ENCODE data around the gene RPF1. TPM values are rescaled to one million over a fixed set of nuclear protein-coding genes. Genes with fewer than 3 reads are reported as not detected.

RPF1 gene
- total and polyA plus RNA-seq, 4 experiments from 2014 or later = 41.7 to 77.1 (median 51.1) TPM

DNA sequence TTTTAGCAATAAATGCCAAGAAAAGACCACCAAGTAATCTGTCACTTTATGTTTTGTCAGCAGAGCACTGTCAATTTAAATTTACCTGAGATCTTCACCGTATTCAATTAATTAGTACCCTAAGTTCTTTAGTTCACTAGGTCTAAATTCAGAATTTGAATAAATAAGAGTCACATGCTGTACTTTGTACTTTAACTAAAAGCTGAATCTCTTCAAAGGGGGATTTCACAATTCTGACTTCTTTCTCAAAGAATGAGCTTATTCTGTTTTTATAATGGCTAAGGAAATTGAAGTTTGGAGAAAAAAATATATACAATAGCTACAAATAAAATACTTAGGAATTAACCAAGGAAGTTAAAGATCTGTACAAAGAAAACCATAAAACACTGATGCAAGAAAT, 29.4 kb downstream of the RPF1 start:
- CTCF ChIA-PET (ENCODE audit: partially characterized antibody) = interaction anchor here (1.5 kb wide), 1 partner anchor 274 kb away, joined by 3 read pairs; no protein-coding TSS in a partner anchor
- H3K9me3 Mint-ChIP-seq = peaks cover 0 to 6% (median 0%) of the 10 kb centered on the region in 8 donors
- DNase-seq = no peak
- intact Hi-C loops (cut with micrococcal nuclease) = loop anchor here (10.0 kb wide), 1 partner anchor 1196 kb away; the partner anchor contains the start of gene ZNHIT6
- H3K4me1 Mint-ChIP-seq = peaks cover 18 to 34% (median 20%) of the 10 kb centered on the region in 4 donors
- peak overlapping the region in 4 of 8 donors; percentile 1 to 75 (median 26) for H3K4me3 Mint-ChIP-seq
- peaks cover 4 to 18% of the 10 kb centered on the region in 2 donors for H3K36me3 Mint-ChIP-seq
- H3K36me3 ChIP-seq (ENCODE audit: insufficient read depth, low read length) = no peaks in the 10 kb centered on the region
- H3K27me3 Mint-ChIP-seq = no peaks in the 10 kb centered on the region
- no peaks in the 10 kb centered on the region for H3K9me3 ChIP-seq (ENCODE audit: control insufficient read depth in 1 of 2, low read length in 2 of 2)
- POLR2A ChIA-PET (ENCODE audit: partially characterized antibody) = no interaction called here
- H3K27ac Mint-ChIP-seq = peak overlapping the region in 2 of 7 donors; percentile 4 to 62
- no peak overlapping the region for H3K4me3 ChIP-seq (ENCODE audit: low read length in 2 of 2)
- no peak overlapping the region for H3K27ac ChIP-seq (ENCODE audit: low read depth, low read length)
- H3K4me1 ChIP-seq (ENCODE audit: insufficient read depth, low read length) = peaks cover 28% of the 10 kb centered on the region
- no peaks in the 10 kb centered on the region for H3K27me3 ChIP-seq (ENCODE audit: insufficient read depth, low read length)

DNA sequence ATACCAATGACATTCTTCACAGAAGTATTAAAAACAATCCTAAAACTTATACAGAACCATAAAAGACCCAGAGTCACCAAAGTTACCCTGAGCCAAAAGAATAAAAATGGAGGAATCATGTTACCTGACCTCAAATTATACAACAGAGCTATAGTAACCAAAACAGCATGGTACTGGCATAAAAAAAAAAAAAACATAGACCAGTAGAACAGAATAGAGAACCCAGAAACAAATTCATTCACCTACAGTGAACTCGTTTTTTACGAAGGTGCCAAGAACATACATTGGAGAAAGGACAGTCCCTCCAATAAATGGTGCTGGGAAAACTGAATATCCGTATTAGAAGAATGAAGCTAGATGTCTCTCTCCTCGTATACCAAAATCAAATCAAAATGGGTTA, 30.0 kb downstream of the RPF1 start:
- Histone ChIP-seq H3K4me3 (ENCODE audit: low read length in 2 of 2) (no peak overlapping the region), H3K4me1 (ENCODE audit: insufficient read depth, low read length) (peaks cover 23% of the 10 kb centered on the region), H3K36me3 (ENCODE audit: insufficient read depth, low read length) (no peaks in the 10 kb centered on the region), H3K27me3 (ENCODE audit: insufficient read depth, low read length) (no peaks in the 10 kb centered on the region), H3K9me3 (ENCODE audit: control insufficient read depth in 1 of 2, low read length in 2 of 2) (no peaks in the 10 kb centered on the region), H3K27ac (ENCODE audit: low read depth, low read length) (no peak overlapping the region)
- peak overlapping the region in 1 of 7 donors; percentile 4 for H3K27ac Mint-ChIP-seq
- H3K4me3 Mint-ChIP-seq = no peak overlapping the region
- H3K27me3 Mint-ChIP-seq = no peaks in the 10 kb centered on the region
- H3K4me1 Mint-ChIP-seq = peaks cover 13 to 28% (median 15%) of the 10 kb centered on the region in 4 donors
- CTCF ChIA-PET (ENCODE audit: partially characterized antibody) = interaction anchor here (1.5 kb wide), 1 partner anchor 273 kb away, joined by 3 read pairs; no protein-coding TSS in a partner anchor
- DNase-seq = no peak
- peaks cover 0 to 6% (median 0%) of the 10 kb centered on the region in 8 donors for H3K9me3 Mint-ChIP-seq
- intact Hi-C loops (cut with micrococcal nuclease) = loop anchor here (10.0 kb wide), 1 partner anchor 1196 kb away; the partner anchor contains the start of gene ZNHIT6
- H3K36me3 Mint-ChIP-seq = peaks cover 4 to 18% of the 10 kb centered on the region in 2 donors
- POLR2A ChIA-PET (ENCODE audit: partially characterized antibody) = no interaction called here

DNA sequence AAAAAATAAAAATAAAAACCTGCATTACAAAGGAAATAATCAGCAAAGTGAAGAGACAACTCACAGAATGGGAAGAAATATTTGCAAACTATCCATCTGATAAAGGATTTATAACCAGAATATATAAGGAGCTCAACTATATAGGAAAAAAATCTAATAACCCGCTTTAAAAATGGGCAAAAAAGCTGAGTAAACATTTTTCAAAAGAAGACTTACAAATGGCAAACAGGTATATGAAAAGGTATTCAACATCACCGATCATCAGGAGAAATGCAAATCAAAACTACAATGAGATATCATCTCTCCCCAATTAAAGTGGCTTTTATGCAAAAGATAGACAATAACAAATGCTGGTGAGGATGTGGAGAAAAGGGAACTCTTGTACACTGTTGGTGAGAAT, 31.1 kb downstream of the RPF1 start:
- H3K27me3 Mint-ChIP-seq = no peaks in the 10 kb centered on the region
- no peaks in the 10 kb centered on the region for H3K9me3 ChIP-seq (ENCODE audit: control insufficient read depth in 1 of 2, low read length in 2 of 2)
- ChIA-PET POLR2A (ENCODE audit: partially characterized antibody) (no interaction called here), CTCF (ENCODE audit: partially characterized antibody) (no interaction called here)
- no peak overlapping the region for H3K27ac ChIP-seq (ENCODE audit: low read depth, low read length)
- peaks cover 3 to 17% (median 4%) of the 10 kb centered on the region in 4 donors for H3K4me1 Mint-ChIP-seq
- H3K27me3 ChIP-seq (ENCODE audit: insufficient read depth, low read length) = no peaks in the 10 kb centered on the region
- H3K4me3 Mint-ChIP-seq = no peak overlapping the region
- H3K36me3 Mint-ChIP-seq = peaks cover 4 to 15% of the 10 kb centered on the region in 2 donors
- no peak for DNase-seq
- H3K4me1 ChIP-seq (ENCODE audit: insufficient read depth, low read length) = peaks cover 11% of the 10 kb centered on the region
- no peaks in the 10 kb centered on the region for H3K36me3 ChIP-seq (ENCODE audit: insufficient read depth, low read length)
- peak overlapping the region in 1 of 7 donors; percentile 53 for H3K27ac Mint-ChIP-seq
- H3K9me3 Mint-ChIP-seq = peaks cover 0 to 6% (median 0%) of the 10 kb centered on the region in 8 donors
- H3K4me3 ChIP-seq (ENCODE audit: low read length in 2 of 2) = no peak overlapping the region
- intact Hi-C loops (cut with micrococcal nuclease) = no loop called here

DNA sequence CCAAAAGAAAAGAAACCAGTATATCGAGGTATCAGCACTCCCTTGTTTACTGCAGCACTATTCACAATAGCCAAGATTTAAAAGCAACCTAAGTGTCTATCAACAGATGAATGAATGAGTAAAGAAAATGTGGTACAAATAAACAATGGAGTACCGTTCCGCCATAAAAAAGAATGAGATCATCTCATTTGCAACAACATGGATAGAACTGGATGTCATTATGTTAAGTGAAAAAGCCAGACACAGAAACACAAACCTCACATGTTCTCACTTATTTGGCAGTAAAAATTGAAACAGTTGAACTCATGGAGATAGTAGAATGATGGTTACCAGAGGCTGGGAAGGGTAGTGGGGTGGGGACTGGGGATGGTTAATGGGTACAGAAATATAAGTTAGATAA, 31.6 kb downstream of the RPF1 start:
- CTCF ChIA-PET (ENCODE audit: partially characterized antibody) = no interaction called here
- Mint-ChIP-seq H3K4me3 (no peak overlapping the region), H3K4me1 (peaks cover 0 to 13% (median 2%) of the 10 kb centered on the region in 4 donors), H3K27me3 (no peaks in the 10 kb centered on the region), H3K9me3 (peaks cover 0 to 6% (median 0%) of the 10 kb centered on the region in 8 donors), H3K36me3 (peaks cover 4 to 11% of the 10 kb centered on the region in 2 donors), H3K27ac (peak overlapping the region in 1 of 7 donors; percentile 3)
- Histone ChIP-seq H3K9me3 (ENCODE audit: control insufficient read depth in 1 of 2, low read length in 2 of 2) (no peaks in the 10 kb centered on the region), H3K36me3 (ENCODE audit: insufficient read depth, low read length) (no peaks in the 10 kb centered on the region), H3K27me3 (ENCODE audit: insufficient read depth, low read length) (no peaks in the 10 kb centered on the region), H3K4me3 (ENCODE audit: low read length in 2 of 2) (no peak overlapping the region), H3K27ac (ENCODE audit: low read depth, low read length) (no peak overlapping the region), H3K4me1 (ENCODE audit: insufficient read depth, low read length) (peaks cover 10% of the 10 kb centered on the region)
- intact Hi-C loops (cut with micrococcal nuclease) = no loop called here
- no peak for DNase-seq
- POLR2A ChIA-PET (ENCODE audit: partially characterized antibody) = no interaction called here

DNA sequence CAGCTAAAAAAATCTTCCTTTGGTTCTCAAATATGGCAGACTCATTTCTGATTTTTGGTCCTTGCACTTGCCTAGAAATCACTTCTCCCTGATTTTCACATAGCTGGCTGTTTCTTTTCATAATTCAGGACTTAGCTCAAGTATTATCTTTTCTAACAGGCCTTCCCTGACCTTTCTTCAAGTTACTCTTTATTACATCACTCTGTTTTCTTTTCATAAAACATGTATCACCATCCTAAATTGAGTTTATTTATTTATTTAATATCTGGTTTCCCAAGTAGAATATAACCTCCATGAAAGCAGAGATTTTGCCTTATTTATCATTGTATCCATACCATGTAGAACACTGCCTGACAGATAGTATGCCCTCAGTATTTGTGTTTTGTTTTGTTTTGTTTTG, 45.5 kb downstream of the RPF1 start:
- Histone ChIP-seq H3K36me3 (ENCODE audit: insufficient read depth, low read length) (no peaks in the 10 kb centered on the region), H3K4me3 (ENCODE audit: low read length in 2 of 2) (no peak overlapping the region), H3K27me3 (ENCODE audit: insufficient read depth, low read length) (no peaks in the 10 kb centered on the region), H3K27ac (ENCODE audit: low read depth, low read length) (no peak overlapping the region), H3K9me3 (ENCODE audit: control insufficient read depth in 1 of 2, low read length in 2 of 2) (no peaks in the 10 kb centered on the region), H3K4me1 (ENCODE audit: insufficient read depth, low read length) (no peaks in the 10 kb centered on the region)
- H3K4me3 Mint-ChIP-seq = no peak overlapping the region
- no peaks in the 10 kb centered on the region for H3K4me1 Mint-ChIP-seq
- CTCF ChIA-PET (ENCODE audit: partially characterized antibody) = no interaction called here
- peaks cover 0 to 9% of the 10 kb centered on the region in 2 donors for H3K36me3 Mint-ChIP-seq
- intact Hi-C loops (cut with micrococcal nuclease) = no loop called here
- DNase-seq = no peak
- H3K9me3 Mint-ChIP-seq = peaks cover 0 to 2% (median 0%) of the 10 kb centered on the region in 8 donors
- no peak overlapping the region for H3K27ac Mint-ChIP-seq
- POLR2A ChIA-PET (ENCODE audit: partially characterized antibody) = no interaction called here
- no peaks in the 10 kb centered on the region for H3K27me3 Mint-ChIP-seq

DNA sequence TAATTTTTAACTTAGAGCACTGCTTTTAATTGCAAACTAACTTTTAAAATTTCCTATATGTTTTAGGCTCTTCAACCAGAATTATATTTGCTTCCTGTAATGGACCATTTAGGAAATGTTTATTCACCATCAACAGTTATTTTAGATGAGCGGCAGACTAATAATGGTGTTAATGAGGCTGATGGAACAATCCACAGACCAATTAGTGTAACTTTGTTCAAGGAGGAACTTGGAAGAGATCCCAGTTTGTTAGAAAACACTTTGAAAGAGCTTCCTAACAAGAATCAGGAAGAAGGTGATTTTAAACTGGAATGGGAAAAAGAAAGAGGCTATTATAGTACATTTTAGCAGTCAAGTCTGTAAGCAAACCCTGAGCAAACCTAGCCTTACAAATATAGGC, 46.7 kb downstream of the RPF1 start:
- H3K4me1 ChIP-seq (ENCODE audit: insufficient read depth, low read length) = no peaks in the 10 kb centered on the region
- H3K27me3 ChIP-seq (ENCODE audit: insufficient read depth, low read length) = no peaks in the 10 kb centered on the region
- CTCF ChIA-PET (ENCODE audit: partially characterized antibody) = interaction anchor here (0.7 to 1.3 kb wide), 3 partner anchors 8 to 92 kb away, joined by 3 to 4 read pairs (median 3); no protein-coding TSS in a partner anchor
- no peaks in the 10 kb centered on the region for H3K36me3 ChIP-seq (ENCODE audit: insufficient read depth, low read length)
- no peaks in the 10 kb centered on the region for H3K9me3 ChIP-seq (ENCODE audit: control insufficient read depth in 1 of 2, low read length in 2 of 2)
- Mint-ChIP-seq H3K9me3 (peaks cover 0 to 2% (median 0%) of the 10 kb centered on the region in 8 donors), H3K27me3 (no peaks in the 10 kb centered on the region), H3K36me3 (peaks cover 5 to 13% of the 10 kb centered on the region in 2 donors), H3K4me3 (no peak overlapping the region), H3K4me1 (no peaks in the 10 kb centered on the region), H3K27ac (no peak overlapping the region)
- H3K27ac ChIP-seq (ENCODE audit: low read depth, low read length) = no peak overlapping the region
- intact Hi-C loops (cut with micrococcal nuclease) = no loop called here
- no peak for DNase-seq
- H3K4me3 ChIP-seq (ENCODE audit: low read length in 2 of 2) = no peak overlapping the region
- POLR2A ChIA-PET (ENCODE audit: partially characterized antibody) = no interaction called here

DNA sequence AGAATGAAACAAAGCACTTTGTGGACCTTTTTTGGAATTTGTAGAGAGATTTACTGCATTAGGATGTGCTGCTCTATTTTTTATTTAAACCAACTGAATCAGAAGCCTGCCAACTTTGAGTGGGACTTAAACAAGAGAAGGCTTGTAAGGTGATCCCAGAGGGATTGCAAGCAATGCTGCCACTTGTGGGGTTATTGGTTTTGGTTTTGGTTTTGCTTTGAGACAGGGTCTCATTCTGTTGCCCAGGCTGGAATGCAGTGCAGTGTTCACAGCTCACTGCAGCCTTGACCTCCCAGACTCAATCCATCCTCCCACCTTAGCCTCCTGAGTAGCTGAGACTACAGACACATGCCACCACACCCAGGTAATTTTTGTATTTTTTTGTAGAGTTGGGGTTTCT, 59.5 kb downstream of the RPF1 start:
- intact Hi-C loops (cut with micrococcal nuclease) = no loop called here
- POLR2A ChIA-PET (ENCODE audit: partially characterized antibody) = no interaction called here
- no peak for DNase-seq
- Histone ChIP-seq H3K4me3 (ENCODE audit: low read length in 2 of 2) (no peak overlapping the region), H3K27me3 (ENCODE audit: insufficient read depth, low read length) (no peaks in the 10 kb centered on the region), H3K9me3 (ENCODE audit: control insufficient read depth in 1 of 2, low read length in 2 of 2) (no peaks in the 10 kb centered on the region), H3K27ac (ENCODE audit: low read depth, low read length) (no peak overlapping the region), H3K4me1 (ENCODE audit: insufficient read depth, low read length) (no peaks in the 10 kb centered on the region), H3K36me3 (ENCODE audit: insufficient read depth, low read length) (no peaks in the 10 kb centered on the region)
- Mint-ChIP-seq H3K4me3 (no peak overlapping the region), H3K27ac (no peak overlapping the region), H3K9me3 (no peaks in the 10 kb centered on the region), H3K27me3 (no peaks in the 10 kb centered on the region), H3K36me3 (peaks cover 15 to 62% of the 10 kb centered on the region in 2 donors), H3K4me1 (peaks cover 0 to 6% (median 3%) of the 10 kb centered on the region in 4 donors)
- CTCF ChIA-PET (ENCODE audit: partially characterized antibody) = no interaction called here
